Fibroblast of villous mesenchyme (primary cell): Measurements from ENCODE around the gene POU3F2. TPM values are rescaled to one million over a fixed set of nuclear protein-coding genes. Genes with fewer than 3 reads are reported as not detected.
A peak's percentile ranks its signal among the peaks of the same experiment; 100 is the strongest.

Experiments used
- DNase-seq: peaks from one replicate; pipeline ENCODE4 v3.0.0-alpha.2; 2010; ENCODE audit warnings: low read depth
- H3K4me3 ChIP-seq: 2 replicates; pipeline ENCODE4 v1.5.1; 2011; ENCODE audit warnings: low read depth, mild to moderate bottlenecking, low read length
- CTCF ChIP-seq: IDR thresholded peaks from 2 replicates; pipeline ENCODE4 v1.5.1; 2012; ENCODE audit warnings: low read depth, mild to moderate bottlenecking, low read length; ENCODE audit not compliant: insufficient read depth
- total RNA-seq: library from RNA; depleted of rRNA; stranded (reverse); fragments of >200 nt; gene quantifications from 2 replicates; pipeline ENCODE4 v1.2.3, GENCODE V29; 2012

The POU3F2 gene
- total RNA-seq, 1 donor: not detected

- no peak for DNase-seq
- no peak for TF ChIP-seq CTCF
- no peak overlapping the region for H3K4me3 ChIP-seq
Measured at GRCh38 chr6:98831057-98831958, 3.1 kb upstream of the POU3F2 start.

GRCh38 chr6:98831959-98832283 is 2.5 kb upstream of the POU3F2 start:
- no peak overlapping the region for H3K4me3 ChIP-seq
- no peak for TF ChIP-seq CTCF
- DNase-seq: no peak

- peak overlapping the region; percentile 59 for H3K4me3 ChIP-seq
- TF ChIP-seq CTCF: no peak
Measured at GRCh38 chr6:98832284-98833056, 1.9 kb upstream of the POU3F2 start.

GRCh38 chr6:98833057-98833306 is 1.4 kb upstream of the POU3F2 start:
- DNase-seq: no peak
- TF ChIP-seq CTCF: no peak
- peak overlapping the region; percentile 59 for H3K4me3 ChIP-seq

More at GRCh38 chr6:98832284-98833056, 1.9 kb upstream of the POU3F2 start:
- peak; percentile 25 for DNase-seq

GRCh38 chr6:98833307-98834059 is 891 bp upstream of the POU3F2 start:
- H3K4me3 ChIP-seq: peak overlapping the region; percentile 59
- DNase-seq: peak; percentile 28
- no peak for TF ChIP-seq CTCF

GRCh38 chr6:98835149-98836024 is 1.0 kb downstream of the POU3F2 start:
- DNase-seq: no peak
- peak overlapping the region; percentile 25 for H3K4me3 ChIP-seq
- no peak for TF ChIP-seq CTCF
